Esophagus squamous epithelium (tissue), 5 donors: ENCODE data around the gene ADCYAP1. TPM values are rescaled to one million over a fixed set of nuclear protein-coding genes. Genes with fewer than 3 reads are reported as not detected.

Source experiments
- DNase-seq: peaks from one replicate; lab custom pipeline; 2025; lab: John Stamatoyannopoulos, UW
- H3K27ac ChIP-seq, 4 donors: fragments of 200-600 bp; sonication (generic); one replicate each; pipeline ENCODE4 v1.5.1; 2016 to 2019; ENCODE audit warnings: mild to moderate bottlenecking in 1 of 4
- H3K27me3 ChIP-seq, 4 donors: fragments of 200-600 bp; sonication (generic); 1 replicate in 3 of 4; 2 replicates in 1 of 4; pipeline versions ENCODE4 v1.5.1 to v1.6.0; 2017 to 2021; ENCODE audit warnings: antibody characterized with exemption in 1 of 4
- H3K36me3 ChIP-seq, 3 donors: fragments of 200-600 bp; sonication (generic); one replicate each; pipeline ENCODE4 v1.5.1; 2016 to 2019
- H3K4me1 ChIP-seq, 3 donors: fragments of 200-600 bp; sonication (generic); one replicate each; pipeline ENCODE4 v1.5.1; 2017 to 2019
- H3K4me3 ChIP-seq, 4 donors: fragments of 200-600 bp; sonication (generic); 1 replicate in 3 of 4; 2 replicates in 1 of 4; pipeline ENCODE4 v1.5.1; 2016 to 2019; ENCODE audit warnings: mild to moderate bottlenecking in 2 of 4, moderate library complexity in 1 of 4
- H3K9me3 ChIP-seq, 3 donors: fragments of 200-600 bp; sonication (generic); one replicate each; pipeline ENCODE4 v1.5.1; 2016 to 2019
- POLR2A ChIP-seq, 4 donors: fragments of 450-650 bp; IDR thresholded peaks; one replicate each; pipeline ENCODE4 v1.6.1; 2017; ENCODE audit warnings: antibody characterized with exemption in 4 of 4, mild to moderate bottlenecking in 4 of 4, moderate library complexity in 3 of 4
- WGBS, 2 donors: methylation state at CpG; one replicate each; pipeline ENCODE4 v1.1.5; 2018; 5-methylcytosine and 5-hydroxymethylcytosine counted together
- intact Hi-C: fragments of 100-400 bp; cut with DNase I; formaldehyde crosslinking; loops from one replicate; pipeline ENCODE4 v1.15.0; 2022
- total RNA-seq, 4 donors: library from RNA; depleted of rRNA; stranded (reverse); fragments of >200 nt; gene quantifications; one replicate each; pipeline ENCODE4 v1.1.0, GENCODE V29; 2016
- TF ChIP-seq, protein P1 (sequence below), 6 experiments: fragments of 450-650 bp in 4 of 6; fragments of 200-600 bp in 2 of 6; sonication (generic) in 2 of 6; IDR thresholded peaks; one replicate each; pipeline ENCODE4 v1.5.1; 2016 to 2019; ENCODE audit warnings: antibody characterized with exemption in 6 of 6, mild to moderate bottlenecking in 4 of 6, moderate library complexity in 4 of 6
- donor health status: DM: yes; HTN: yes; CAD: no.

Gene ADCYAP1
- total RNA-seq, 4 donors from 2014 or later = 0.29 to 2.7 TPM; not detected in 2

DNA sequence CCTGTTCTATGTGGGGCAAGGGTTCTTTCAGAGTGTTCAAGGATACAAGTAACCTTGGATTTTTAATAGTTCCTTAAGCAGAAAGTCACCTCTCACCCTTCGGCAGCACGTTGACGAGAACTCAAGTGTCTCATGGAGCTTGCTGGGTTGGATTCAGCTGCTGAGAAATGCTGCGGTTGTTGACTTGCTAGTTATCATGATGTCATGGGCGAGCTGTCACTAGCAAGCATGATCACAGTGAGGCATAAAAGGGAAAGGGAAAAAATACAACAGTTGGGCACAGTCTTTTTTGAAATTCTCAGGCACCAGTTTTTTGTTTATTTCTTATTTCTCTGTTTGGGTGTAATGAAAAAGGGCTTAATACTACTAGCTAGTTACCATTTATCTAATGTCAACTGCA lies 53.2 kb downstream of the ADCYAP1 start:
- intact Hi-C loops = no loop called here
- Histone ChIP-seq H3K36me3 (no peaks in the 10 kb centered on the region), H3K4me1 (peaks cover 0 to 6% (median 0%) of the 10 kb centered on the region in 3 donors), H3K9me3 (no peaks in the 10 kb centered on the region), H3K4me3 (no peak overlapping the region), H3K27me3 (peaks cover 0 to 14% (median 0%) of the 10 kb centered on the region in 4 donors), H3K27ac (no peak overlapping the region)
- TF ChIP-seq POLR2A (IDR thresholded peaks at IDR 0.05) = no peak
- TF ChIP-seq, protein P1, sequence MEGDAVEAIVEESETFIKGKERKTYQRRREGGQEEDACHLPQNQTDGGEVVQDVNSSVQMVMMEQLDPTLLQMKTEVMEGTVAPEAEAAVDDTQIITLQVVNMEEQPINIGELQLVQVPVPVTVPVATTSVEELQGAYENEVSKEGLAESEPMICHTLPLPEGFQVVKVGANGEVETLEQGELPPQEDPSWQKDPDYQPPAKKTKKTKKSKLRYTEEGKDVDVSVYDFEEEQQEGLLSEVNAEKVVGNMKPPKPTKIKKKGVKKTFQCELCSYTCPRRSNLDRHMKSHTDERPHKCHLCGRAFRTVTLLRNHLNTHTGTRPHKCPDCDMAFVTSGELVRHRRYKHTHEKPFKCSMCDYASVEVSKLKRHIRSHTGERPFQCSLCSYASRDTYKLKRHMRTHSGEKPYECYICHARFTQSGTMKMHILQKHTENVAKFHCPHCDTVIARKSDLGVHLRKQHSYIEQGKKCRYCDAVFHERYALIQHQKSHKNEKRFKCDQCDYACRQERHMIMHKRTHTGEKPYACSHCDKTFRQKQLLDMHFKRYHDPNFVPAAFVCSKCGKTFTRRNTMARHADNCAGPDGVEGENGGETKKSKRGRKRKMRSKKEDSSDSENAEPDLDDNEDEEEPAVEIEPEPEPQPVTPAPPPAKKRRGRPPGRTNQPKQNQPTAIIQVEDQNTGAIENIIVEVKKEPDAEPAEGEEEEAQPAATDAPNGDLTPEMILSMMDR (IDR thresholded peaks at IDR 0.05) = no peak
- WGBS, 2 donors = 64 to 79% methylated on average over 5 of the region's 5 CpGs
- DNase-seq = no peak

DNA sequence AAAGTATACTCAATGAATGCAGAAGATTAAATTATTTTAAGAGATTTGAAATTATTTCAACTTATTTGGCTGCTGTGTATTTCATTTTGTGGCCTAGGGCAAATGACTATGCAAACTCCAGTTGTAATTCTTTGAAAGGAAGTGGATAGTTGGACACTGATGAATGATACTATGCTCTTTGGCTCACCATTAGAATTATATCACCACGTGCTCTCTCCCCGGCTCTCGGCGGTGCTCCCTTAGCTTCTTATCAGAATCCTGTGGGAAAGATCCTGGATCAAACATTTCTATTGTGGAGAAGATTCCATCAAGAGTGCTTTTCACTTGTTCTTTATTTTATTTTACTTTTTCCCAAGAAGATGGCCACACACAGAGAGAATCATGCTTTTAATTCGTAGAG lies 55.2 kb downstream of the ADCYAP1 start:
- no peaks in the 10 kb centered on the region for H3K36me3 ChIP-seq
- H3K4me3 ChIP-seq = no peak overlapping the region
- H3K4me1 ChIP-seq = peaks cover 0 to 6% (median 0%) of the 10 kb centered on the region in 3 donors
- no peaks in the 10 kb centered on the region for H3K9me3 ChIP-seq
- peaks cover 0 to 14% (median 0%) of the 10 kb centered on the region in 4 donors for H3K27me3 ChIP-seq
- 16 to 34% methylated on average over 5 of the region's 5 CpGs for WGBS, 2 donors
- no peak overlapping the region for H3K27ac ChIP-seq
- DNase-seq = no peak
- TF ChIP-seq, protein P1 (IDR thresholded peaks at IDR 0.05) = no peak
- TF ChIP-seq POLR2A (IDR thresholded peaks at IDR 0.05) = no peak
- intact Hi-C loops = no loop called here

Other genes starting within 250 kb of the ADCYAP1 start
- gene TYMS, start 247.2 kb upstream of the ADCYAP1 start, total RNA-seq = 10 to 100 TPM in 3 of 4 donors, 1 to 10 TPM in 1; 6.7 to 29.6 (median 21.3) TPM
- gene ENOSF1, start 192.2 kb upstream of the ADCYAP1 start, total RNA-seq = 10 to 100 TPM; 31.7 to 63.7 (median 47.1) TPM
- gene YES1, start 92.6 kb upstream of the ADCYAP1 start, total RNA-seq = 100 to 1,000 TPM; 105 to 143 (median 125) TPM